HepG2 (cell line): ENCODE results near the gene CHPF. TPM values are rescaled to one million over a fixed set of nuclear protein-coding genes. Genes with fewer than 3 reads are reported as not detected.

Source experiments
- AGO1 ChIP-seq: fragments of 200-400 bp; formaldehyde crosslinking; IDR thresholded peaks from 2 replicates; pipeline ENCODE4 v1.6.1; 2017; ENCODE audit warnings: mild to moderate bottlenecking, low read depth, low read length, moderate library complexity; ENCODE audit not compliant: poor library complexity, severe bottlenecking
- ATF6 ChIP-seq: sonication (generic); formaldehyde crosslinking; conservative IDR thresholded peaks from 2 replicates; pipeline ENCODE4 v1.4.0; 2020; ENCODE audit warnings: missing genetic modification reagents
- CENPT ChIP-seq: sonication (generic); formaldehyde crosslinking; IDR thresholded peaks from 2 replicates; pipeline ENCODE4 v1.8.0; 2022; ENCODE audit warnings: low read depth, mild to moderate bottlenecking, moderate library complexity, missing genetic modification reagents
- HOXD1 ChIP-seq: sonication (generic); formaldehyde crosslinking; IDR thresholded peaks from 2 replicates; pipeline ENCODE4 v1.5.0; 2020; ENCODE audit warnings: missing genetic modification reagents
- NR2F2 ChIP-seq: IDR thresholded peaks from 2 replicates; pipeline ENCODE4 v1.6.1; 2012; ENCODE audit warnings: low read depth, inconsistent platforms, borderline replicate concordance
- NR2F6 ChIP-seq, 2 experiments: IDR thresholded peaks; 2 replicates each; pipeline ENCODE4 v1.6.1; 2016; ENCODE audit warnings: antibody characterized with exemption in 1 of 2, mild to moderate bottlenecking in 1 of 2
- PBX3 ChIP-seq: sonication (generic); formaldehyde crosslinking; IDR thresholded peaks from 2 replicates; pipeline ENCODE4 v1.8.1; 2023; ENCODE audit warnings: missing genetic modification reagents, inconsistent platforms, borderline replicate concordance
- PHF5A ChIP-seq: IDR thresholded peaks from one replicate; pipeline ENCODE4 v1.6.1; 2018; ENCODE audit warnings: low read depth, missing genetic modification reagents; ENCODE audit not compliant: unreplicated experiment
- RNF219 ChIP-seq: sonication (generic); formaldehyde crosslinking; IDR thresholded peaks from 2 replicates; pipeline ENCODE4 v1.5.0; 2020; ENCODE audit warnings: mild to moderate bottlenecking, missing genetic modification reagents
- ZFP62 ChIP-seq: sonication (generic); formaldehyde crosslinking; IDR thresholded peaks from 2 replicates; pipeline ENCODE4 v1.4.0; 2020; ENCODE audit warnings: missing genetic modification reagents
- ZHX1 ChIP-seq: sonication (generic); formaldehyde crosslinking; IDR thresholded peaks from 2 replicates; pipeline ENCODE4 v1.8.1; 2022; ENCODE audit warnings: low read depth, mild to moderate bottlenecking, missing genetic modification reagents
- ZNF251 ChIP-seq: sonication (generic); formaldehyde crosslinking; IDR thresholded peaks from 2 replicates; pipeline ENCODE4 v1.9.0; 2021; ENCODE audit warnings: mild to moderate bottlenecking, missing genetic modification reagents
- ZNF264 ChIP-seq: sonication (generic); formaldehyde crosslinking; IDR thresholded peaks from 2 replicates; pipeline ENCODE4 v1.4.0; 2020; ENCODE audit warnings: missing genetic modification reagents
- ZNF292 ChIP-seq: sonication (generic); formaldehyde crosslinking; IDR thresholded peaks from 2 replicates; pipeline ENCODE4 v1.8.1; 2022; ENCODE audit warnings: mild to moderate bottlenecking, low read depth, missing genetic modification reagents, borderline replicate concordance
- ZNF574 ChIP-seq: sonication (generic); formaldehyde crosslinking; IDR thresholded peaks from 2 replicates; pipeline ENCODE4 v1.4.0; 2020; ENCODE audit warnings: missing genetic modification reagents
- ZNF605 ChIP-seq: sonication (generic); formaldehyde crosslinking; IDR thresholded peaks from 2 replicates; pipeline ENCODE4 v1.8.0; 2022; ENCODE audit warnings: mild to moderate bottlenecking, missing genetic modification reagents
- ZNF644 ChIP-seq: IDR thresholded peaks from 2 replicates; pipeline ENCODE4 v1.6.1; 2016; ENCODE audit warnings: low read depth
- polyA plus RNA-seq, 8 experiments: library from polyadenylated mRNA; depleted of rRNA in 3 of 8; stranded (reverse) in 7 of 8; unstranded in 1 of 8; fragments of >200 nt; fragmentation: Illumina TruSeq in 4 of 8; extraction: Trizol in 4 of 8; gene quantifications; 2 replicates each; pipeline versions ENCODE4 v1.2.1 to v1.2.3, GENCODE V29; 2011 to 2016; ENCODE audit warnings: low read depth in 4 of 8, missing spikeins in 1 of 8, mixed read lengths in 1 of 8; ENCODE audit not compliant: insufficient read depth in 1 of 8
- total RNA-seq, 5 experiments: library from RNA; depleted of rRNA; stranded (reverse); fragments of >200 nt; fragmentation: Illumina TruSeq; extraction: Trizol; gene quantifications; 2 replicates each; pipeline ENCODE4 v1.2.3, GENCODE V29; 2016; ENCODE audit warnings: low read depth in 1 of 5

The CHPF gene
- total and polyA plus RNA-seq, 2 of the 13 experiments (the other 11 are each of a cell fraction or from before 2014, with no cell fraction given): 79.6 to 111 TPM

- TF ChIP-seq RNF219 (CRISPR knock-in tag): no peak
- no peak for TF ChIP-seq ATF6 (CRISPR knock-in tag)
- no peak for TF ChIP-seq NR2F2
- TF ChIP-seq ZNF605 (CRISPR knock-in tag): no peak
- TF ChIP-seq ZHX1 (CRISPR knock-in tag): no peak
- no peak for TF ChIP-seq ZNF251
- no peak for TF ChIP-seq HOXD1 (CRISPR knock-in tag)
- TF ChIP-seq ZNF264 (CRISPR knock-in tag): no peak
- TF ChIP-seq AGO1: no peak
- no peak for TF ChIP-seq ZFP62 (CRISPR knock-in tag)
- TF ChIP-seq PHF5A (CRISPR knock-in tag): no peak
- no peak for TF ChIP-seq PBX3 (CRISPR knock-in tag)
- no peak for TF ChIP-seq ZNF574 (CRISPR knock-in tag)
- no peak for TF ChIP-seq NR2F6 (IDR thresholded peaks at IDR 0.05)
- TF ChIP-seq NR2F6 (CRISPR knock-in tag; IDR thresholded peaks at IDR 0.05): no peak
- TF ChIP-seq CENPT (CRISPR knock-in tag): no peak
- TF ChIP-seq ZNF644 (CRISPR knock-in tag): no peak
- TF ChIP-seq ZNF292 (CRISPR knock-in tag): no peak
These were observed 11.8 kb downstream of the CHPF start (continued) for GRCh38 chr2:219531639-219532377.
